ENCODE results near the gene UGT1A8. TPM values are rescaled to one million over a fixed set of nuclear protein-coding genes. Genes with fewer than 3 reads are reported as not detected.

Gene UGT1A8
- total and polyA plus RNA-seq, 2 of the 4 experiments (the other 2 are of a cell fraction), result not detected

DNA sequence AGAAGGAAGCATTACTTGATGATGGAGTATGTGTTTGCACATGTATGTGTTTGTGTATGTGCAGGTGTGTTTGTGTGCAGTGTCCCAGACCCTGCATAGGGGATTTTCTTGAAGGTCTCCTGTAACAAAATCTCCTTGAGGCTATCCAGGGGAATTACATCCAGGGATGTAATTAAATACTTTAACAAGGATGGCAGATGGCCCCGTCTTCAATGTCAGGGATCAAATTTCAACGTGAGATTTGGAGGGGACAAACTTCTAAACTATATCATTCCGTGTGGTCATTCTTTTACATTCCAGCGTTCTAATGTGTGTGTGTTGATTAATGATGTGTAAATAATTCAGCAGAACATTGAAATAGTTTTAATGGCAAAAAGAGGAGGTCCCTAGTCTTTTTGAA lies 57.6 kb downstream of the UGT1A8 start:
- no peak overlapping the region for H2AK9ac ChIP-seq (replicated peaks; ENCODE audit: low read depth, low read length, poor library complexity)
- no peak overlapping the region for H2BK15ac ChIP-seq (ENCODE audit: low read depth, low read length)
- H3K4me3 ChIP-seq (ENCODE audit: insufficient read depth, low read depth, low read length), result no peak overlapping the region
- no peak overlapping the region for H2AK5ac ChIP-seq (ENCODE audit: low read depth, low read length)
- H4K8ac ChIP-seq (ENCODE audit: low read depth in 2 of 2, low read length in 2 of 2), result no peak overlapping the region
- H3K14ac ChIP-seq (replicated peaks; ENCODE audit: low read depth, low read length), result no peak overlapping the region
- no peak overlapping the region for H2BK120ac ChIP-seq (ENCODE audit: low read depth, low read length)
- no peak overlapping the region for H2AFZ ChIP-seq (replicated peaks; ENCODE audit: low read length, poor library complexity)
- TF ChIP-seq POLR2A (IDR thresholded peaks at IDR 0.05; ENCODE audit: low read depth, low read length), result no peak
- ChIA-PET POLR2A (ENCODE audit: unreplicated experiment) (no interaction called here), CTCF (no interaction called here)
- no peaks in the 10 kb centered on the region for H3K4me1 ChIP-seq (ENCODE audit: control insufficient read depth, insufficient read depth, low read length)
- H3K9me3 ChIP-seq (ENCODE audit: control insufficient read depth, insufficient read depth, low read length), result no peaks in the 10 kb centered on the region
- H3K36me3 ChIP-seq (ENCODE audit: control insufficient read depth, insufficient read depth, low read length), result no peaks in the 10 kb centered on the region
- no peak overlapping the region for H4K91ac ChIP-seq (ENCODE audit: insufficient read depth, low read depth, low read length)
- H3K27me3 ChIP-seq (ENCODE audit: control insufficient read depth, insufficient read depth, low read length), result no peaks in the 10 kb centered on the region
- no peak for ATAC-seq (ENCODE audit: low read depth)
- WGBS, 2 experiments (ENCODE audit: extremely low coverage in 2 of 2, insufficient read length in 1 of 2), result no CpG with 5 or more reads among the region's 4 CpGs
- DNase-seq, result no peak
- intact Hi-C loops (cut with micrococcal nuclease), result no loop called here
- no peak overlapping the region for H2BK20ac ChIP-seq (ENCODE audit: low read depth, low read length)
- no TSS peak for BruUV-seq (replicated peaks)
- H3K27ac ChIP-seq (ENCODE audit: insufficient read depth, low read length), result no peak overlapping the region
- H4K5ac ChIP-seq (ENCODE audit: low read depth, low read length), result no peak overlapping the region
- no peak overlapping the region for H2BK5ac ChIP-seq (ENCODE audit: low read depth, low read length, poor library complexity, severe bottlenecking)
- no peak overlapping the region for H3K4me2 ChIP-seq (ENCODE audit: low read depth, low read length)
- no peaks in the 10 kb centered on the region for H3K79me1 ChIP-seq (ENCODE audit: low read depth in 1 of 2, low read length in 2 of 2)
- no peak overlapping the region for H3K9ac ChIP-seq (ENCODE audit: low read depth, low read length)
- dilution Hi-C loops (cut with HindIII; ENCODE audit: low sequenced_read_pairs, unreplicated experiment), result no loop called here
- no peaks in the 10 kb centered on the region for H3K9me1 ChIP-seq (ENCODE audit: insufficient read depth, low read length)
- no peaks in the 10 kb centered on the region for H4K20me1 ChIP-seq (ENCODE audit: insufficient read depth, low read length)
- H3K56ac ChIP-seq (ENCODE audit: extremely low read depth, insufficient read depth, low read length), result no peak overlapping the region
- in situ Hi-C loops (cut with MboI; ENCODE audit: low sequenced_read_pairs), result no loop called here
- H3K23ac ChIP-seq (ENCODE audit: low read depth, low read length), result no peak overlapping the region
- H3K18ac ChIP-seq (ENCODE audit: low read depth, low read length), result no peak overlapping the region
- H3K4ac ChIP-seq (ENCODE audit: low read depth, low read length), result no peak overlapping the region

Measured in IMR-90 (cell line).